SK-N-SH treated with all-trans-retinoic acid at 6 μM for 48 hours (cell line): ENCODE measurements around the gene AFTPH.

Experiments used
- ATAC-seq: fragments of 200-7000 bp; cut with Tn5 transposase; 3 replicates; pipeline ENCODE4 v1.9.1; 2020; ENCODE audit warnings: mild to moderate bottlenecking, moderate library complexity
- BACH2 ChIP-seq: fragments of 250-450 bp; sonication (Bioruptor Pico); IDR thresholded peaks from 2 replicates; pipeline ENCODE4 v1.9.0; 2021; ENCODE audit warnings: mild to moderate bottlenecking, borderline replicate concordance
- CSDC2 ChIP-seq: fragments of 250-450 bp; sonication (Bioruptor Pico); IDR thresholded peaks from 2 replicates; pipeline ENCODE4 v1.5.0; 2020; ENCODE audit warnings: mild to moderate bottlenecking, moderate library complexity
- ESRRG ChIP-seq: fragments of 250-450 bp; sonication (Bioruptor Pico); IDR thresholded peaks from 2 replicates; pipeline ENCODE4 v1.6.1; 2021; ENCODE audit warnings: mild to moderate bottlenecking
- GLIS3 ChIP-seq: fragments of 250-450 bp; sonication (Bioruptor Pico); IDR thresholded peaks from 2 replicates; pipeline ENCODE4 v1.5.0; 2020; ENCODE audit warnings: mild to moderate bottlenecking, moderate library complexity
- ISL1 ChIP-seq: fragments of 250-450 bp; sonication (Bioruptor Pico); IDR thresholded peaks from 2 replicates; pipeline ENCODE4 v2.1.2; 2022; ENCODE audit warnings: mild to moderate bottlenecking, moderate library complexity
- OSR1 ChIP-seq: fragments of 250-450 bp; sonication (Bioruptor Pico); IDR thresholded peaks from 2 replicates; pipeline ENCODE4 v1.8.0; 2022; ENCODE audit warnings: moderate library complexity, mild to moderate bottlenecking, inconsistent platforms
- PPARA ChIP-seq: fragments of 250-450 bp; sonication (Bioruptor Pico); IDR thresholded peaks from 2 replicates; pipeline ENCODE4 v1.5.0; 2020; ENCODE audit warnings: mild to moderate bottlenecking, borderline replicate concordance
- RARB ChIP-seq: fragments of 250-450 bp; sonication (Bioruptor Pico); IDR thresholded peaks from 2 replicates; pipeline ENCODE4 v1.8.0; 2021; ENCODE audit warnings: mild to moderate bottlenecking, moderate library complexity
- SNAI2 ChIP-seq: fragments of 250-450 bp; sonication (Bioruptor Pico); IDR thresholded peaks from 2 replicates; pipeline ENCODE4 v1.5.0; 2020; ENCODE audit warnings: mild to moderate bottlenecking, moderate library complexity
- TOX ChIP-seq: fragments of 250-450 bp; sonication (Bioruptor Pico); IDR thresholded peaks from 2 replicates; pipeline ENCODE4 v1.8.0; 2021; ENCODE audit warnings: mild to moderate bottlenecking, moderate library complexity, borderline replicate concordance
- ZC3H10 ChIP-seq: fragments of 250-450 bp; sonication (Bioruptor Pico); IDR thresholded peaks from 2 replicates; pipeline ENCODE4 v1.5.1; 2021; ENCODE audit warnings: mild to moderate bottlenecking, moderate library complexity
- ZFP3 ChIP-seq: fragments of 250-450 bp; sonication (Bioruptor Pico); IDR thresholded peaks from 2 replicates; pipeline ENCODE4 v1.5.0; 2020; ENCODE audit warnings: mild to moderate bottlenecking, moderate library complexity
- ZFP30 ChIP-seq: fragments of 450-650 bp; formaldehyde crosslinking; IDR thresholded peaks from 2 replicates; pipeline ENCODE4 v1.5.0; 2022; ENCODE audit warnings: mild to moderate bottlenecking, moderate library complexity
- ZNF565 ChIP-seq: fragments of 450-650 bp; formaldehyde crosslinking; conservative IDR thresholded peaks from 2 replicates; pipeline ENCODE4 v1.5.0; 2020; ENCODE audit warnings: low read depth, mild to moderate bottlenecking, moderate library complexity
- ZNF70 ChIP-seq: fragments of 450-650 bp; formaldehyde crosslinking; IDR thresholded peaks from 2 replicates; pipeline ENCODE4 v1.5.0; 2020; ENCODE audit warnings: mild to moderate bottlenecking, moderate library complexity
- ZNF8 ChIP-seq: fragments of 450-650 bp; formaldehyde crosslinking; IDR thresholded peaks from 2 replicates; pipeline ENCODE4 v1.5.0; 2020; ENCODE audit warnings: mild to moderate bottlenecking, moderate library complexity
- TF ChIP-seq, protein P1 (sequence below): fragments of 250-450 bp; sonication (Bioruptor Pico); IDR thresholded peaks from 2 replicates; pipeline ENCODE4 v1.8.0; 2020; ENCODE audit warnings: mild to moderate bottlenecking, moderate library complexity, borderline replicate concordance
- TF ChIP-seq, protein P2 (sequence below): fragments of 250-450 bp; sonication (Bioruptor Pico); IDR thresholded peaks from 2 replicates; pipeline ENCODE4 v1.5.0; 2020; ENCODE audit warnings: mild to moderate bottlenecking, moderate library complexity
- TF ChIP-seq, protein P3 (sequence below): fragments of 250-450 bp; sonication (Bioruptor Pico); IDR thresholded peaks from 2 replicates; pipeline ENCODE4 v1.5.1; 2021; ENCODE audit warnings: mild to moderate bottlenecking, moderate library complexity
- TF ChIP-seq, protein P4 (sequence below): fragments of 250-450 bp; sonication (Bioruptor Pico); IDR thresholded peaks from 2 replicates; pipeline ENCODE4 v1.8.0; 2021; ENCODE audit warnings: low read depth, mild to moderate bottlenecking, moderate library complexity, borderline replicate concordance
- TF ChIP-seq, protein P5 (sequence below): fragments of 250-450 bp; sonication (Bioruptor Pico); IDR thresholded peaks from 2 replicates; pipeline ENCODE4 v1.5.1; 2020; ENCODE audit warnings: low read depth, mild to moderate bottlenecking, moderate library complexity

AFTPH gene

DNA sequence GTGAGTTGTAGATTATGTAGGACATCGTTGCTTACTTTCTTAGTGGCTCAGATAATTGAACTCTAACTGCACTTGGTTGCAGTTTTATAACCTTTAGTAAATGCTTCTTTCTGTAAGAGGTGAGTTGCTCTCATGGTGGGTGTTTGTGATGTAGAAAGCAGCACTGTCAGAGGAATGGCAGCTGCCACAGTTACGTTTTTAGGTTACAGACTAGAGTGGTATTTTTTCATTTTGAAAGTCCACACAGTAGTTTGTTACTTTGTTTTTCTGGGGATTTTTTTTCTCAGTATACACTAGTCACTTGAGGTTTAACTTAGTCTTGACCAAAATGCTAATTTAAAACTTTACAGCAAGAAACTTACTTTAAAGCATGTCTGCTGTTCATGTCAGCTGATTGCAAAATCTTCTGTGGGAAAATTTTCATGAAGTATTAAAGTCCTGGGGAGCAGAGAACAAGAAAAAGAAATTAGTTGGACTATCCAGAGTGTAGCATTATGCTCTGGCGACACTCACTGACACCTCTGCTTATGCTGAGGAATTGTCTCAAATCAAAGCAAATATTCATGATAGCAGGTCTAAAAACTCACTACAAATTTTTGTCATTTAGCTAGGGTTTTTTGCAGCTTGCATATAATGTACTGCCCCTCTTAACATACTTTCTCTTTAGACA lies 14.8 kb downstream of the AFTPH start:
- no peak for ATAC-seq

GRCh38 chr2:64540615-64541014 lies 16.5 kb downstream of the AFTPH start:
- ATAC-seq: no peak
- TF ChIP-seq ZNF565 (CRISPR knock-in tag): no peak
- TF ChIP-seq BACH2 (CRISPR knock-in tag): no peak
- no peak for TF ChIP-seq OSR1 (CRISPR knock-in tag)
- TF ChIP-seq ZNF8 (CRISPR knock-in tag): no peak
- TF ChIP-seq ZNF70 (CRISPR knock-in tag): no peak
- TF ChIP-seq, protein P1, sequence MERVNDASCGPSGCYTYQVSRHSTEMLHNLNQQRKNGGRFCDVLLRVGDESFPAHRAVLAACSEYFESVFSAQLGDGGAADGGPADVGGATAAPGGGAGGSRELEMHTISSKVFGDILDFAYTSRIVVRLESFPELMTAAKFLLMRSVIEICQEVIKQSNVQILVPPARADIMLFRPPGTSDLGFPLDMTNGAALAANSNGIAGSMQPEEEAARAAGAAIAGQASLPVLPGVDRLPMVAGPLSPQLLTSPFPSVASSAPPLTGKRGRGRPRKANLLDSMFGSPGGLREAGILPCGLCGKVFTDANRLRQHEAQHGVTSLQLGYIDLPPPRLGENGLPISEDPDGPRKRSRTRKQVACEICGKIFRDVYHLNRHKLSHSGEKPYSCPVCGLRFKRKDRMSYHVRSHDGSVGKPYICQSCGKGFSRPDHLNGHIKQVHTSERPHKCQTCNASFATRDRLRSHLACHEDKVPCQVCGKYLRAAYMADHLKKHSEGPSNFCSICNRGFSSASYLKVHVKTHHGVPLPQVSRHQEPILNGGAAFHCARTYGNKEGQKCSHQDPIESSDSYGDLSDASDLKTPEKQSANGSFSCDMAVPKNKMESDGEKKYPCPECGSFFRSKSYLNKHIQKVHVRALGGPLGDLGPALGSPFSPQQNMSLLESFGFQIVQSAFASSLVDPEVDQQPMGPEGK: no peak
- TF ChIP-seq GLIS3 (CRISPR knock-in tag): no peak
- TF ChIP-seq RARB (CRISPR knock-in tag): no peak
- TF ChIP-seq, protein P2, sequence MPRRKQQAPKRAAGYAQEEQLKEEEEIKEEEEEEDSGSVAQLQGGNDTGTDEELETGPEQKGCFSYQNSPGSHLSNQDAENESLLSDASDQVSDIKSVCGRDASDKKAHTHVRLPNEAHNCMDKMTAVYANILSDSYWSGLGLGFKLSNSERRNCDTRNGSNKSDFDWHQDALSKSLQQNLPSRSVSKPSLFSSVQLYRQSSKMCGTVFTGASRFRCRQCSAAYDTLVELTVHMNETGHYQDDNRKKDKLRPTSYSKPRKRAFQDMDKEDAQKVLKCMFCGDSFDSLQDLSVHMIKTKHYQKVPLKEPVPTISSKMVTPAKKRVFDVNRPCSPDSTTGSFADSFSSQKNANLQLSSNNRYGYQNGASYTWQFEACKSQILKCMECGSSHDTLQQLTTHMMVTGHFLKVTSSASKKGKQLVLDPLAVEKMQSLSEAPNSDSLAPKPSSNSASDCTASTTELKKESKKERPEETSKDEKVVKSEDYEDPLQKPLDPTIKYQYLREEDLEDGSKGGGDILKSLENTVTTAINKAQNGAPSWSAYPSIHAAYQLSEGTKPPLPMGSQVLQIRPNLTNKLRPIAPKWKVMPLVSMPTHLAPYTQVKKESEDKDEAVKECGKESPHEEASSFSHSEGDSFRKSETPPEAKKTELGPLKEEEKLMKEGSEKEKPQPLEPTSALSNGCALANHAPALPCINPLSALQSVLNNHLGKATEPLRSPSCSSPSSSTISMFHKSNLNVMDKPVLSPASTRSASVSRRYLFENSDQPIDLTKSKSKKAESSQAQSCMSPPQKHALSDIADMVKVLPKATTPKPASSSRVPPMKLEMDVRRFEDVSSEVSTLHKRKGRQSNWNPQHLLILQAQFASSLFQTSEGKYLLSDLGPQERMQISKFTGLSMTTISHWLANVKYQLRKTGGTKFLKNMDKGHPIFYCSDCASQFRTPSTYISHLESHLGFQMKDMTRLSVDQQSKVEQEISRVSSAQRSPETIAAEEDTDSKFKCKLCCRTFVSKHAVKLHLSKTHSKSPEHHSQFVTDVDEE (CRISPR knock-in tag): no peak
- TF ChIP-seq ESRRG (CRISPR knock-in tag): no peak
- no peak for TF ChIP-seq CSDC2
- TF ChIP-seq, protein P3, sequence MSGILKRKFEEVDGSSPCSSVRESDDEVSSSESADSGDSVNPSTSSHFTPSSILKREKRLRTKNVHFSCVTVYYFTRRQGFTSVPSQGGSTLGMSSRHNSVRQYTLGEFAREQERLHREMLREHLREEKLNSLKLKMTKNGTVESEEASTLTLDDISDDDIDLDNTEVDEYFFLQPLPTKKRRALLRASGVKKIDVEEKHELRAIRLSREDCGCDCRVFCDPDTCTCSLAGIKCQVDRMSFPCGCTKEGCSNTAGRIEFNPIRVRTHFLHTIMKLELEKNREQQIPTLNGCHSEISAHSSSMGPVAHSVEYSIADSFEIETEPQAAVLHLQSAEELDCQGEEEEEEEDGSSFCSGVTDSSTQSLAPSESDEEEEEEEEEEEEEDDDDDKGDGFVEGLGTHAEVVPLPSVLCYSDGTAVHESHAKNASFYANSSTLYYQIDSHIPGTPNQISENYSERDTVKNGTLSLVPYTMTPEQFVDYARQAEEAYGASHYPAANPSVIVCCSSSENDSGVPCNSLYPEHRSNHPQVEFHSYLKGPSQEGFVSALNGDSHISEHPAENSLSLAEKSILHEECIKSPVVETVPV (CRISPR knock-in tag): no peak
- TF ChIP-seq, protein P4, sequence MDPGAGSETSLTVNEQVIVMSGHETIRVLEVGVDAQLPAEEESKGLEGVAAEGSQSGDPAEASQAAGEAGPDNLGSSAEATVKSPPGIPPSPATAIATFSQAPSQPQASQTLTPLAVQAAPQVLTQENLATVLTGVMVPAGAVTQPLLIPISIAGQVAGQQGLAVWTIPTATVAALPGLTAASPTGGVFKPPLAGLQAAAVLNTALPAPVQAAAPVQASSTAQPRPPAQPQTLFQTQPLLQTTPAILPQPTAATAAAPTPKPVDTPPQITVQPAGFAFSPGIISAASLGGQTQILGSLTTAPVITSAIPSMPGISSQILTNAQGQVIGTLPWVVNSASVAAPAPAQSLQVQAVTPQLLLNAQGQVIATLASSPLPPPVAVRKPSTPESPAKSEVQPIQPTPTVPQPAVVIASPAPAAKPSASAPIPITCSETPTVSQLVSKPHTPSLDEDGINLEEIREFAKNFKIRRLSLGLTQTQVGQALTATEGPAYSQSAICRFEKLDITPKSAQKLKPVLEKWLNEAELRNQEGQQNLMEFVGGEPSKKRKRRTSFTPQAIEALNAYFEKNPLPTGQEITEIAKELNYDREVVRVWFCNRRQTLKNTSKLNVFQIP: no peak
- no peak for TF ChIP-seq ZFP3 (CRISPR knock-in tag)
- TF ChIP-seq ZC3H10 (CRISPR knock-in tag): no peak
- TF ChIP-seq ISL1: no peak
- TF ChIP-seq, protein P5, sequence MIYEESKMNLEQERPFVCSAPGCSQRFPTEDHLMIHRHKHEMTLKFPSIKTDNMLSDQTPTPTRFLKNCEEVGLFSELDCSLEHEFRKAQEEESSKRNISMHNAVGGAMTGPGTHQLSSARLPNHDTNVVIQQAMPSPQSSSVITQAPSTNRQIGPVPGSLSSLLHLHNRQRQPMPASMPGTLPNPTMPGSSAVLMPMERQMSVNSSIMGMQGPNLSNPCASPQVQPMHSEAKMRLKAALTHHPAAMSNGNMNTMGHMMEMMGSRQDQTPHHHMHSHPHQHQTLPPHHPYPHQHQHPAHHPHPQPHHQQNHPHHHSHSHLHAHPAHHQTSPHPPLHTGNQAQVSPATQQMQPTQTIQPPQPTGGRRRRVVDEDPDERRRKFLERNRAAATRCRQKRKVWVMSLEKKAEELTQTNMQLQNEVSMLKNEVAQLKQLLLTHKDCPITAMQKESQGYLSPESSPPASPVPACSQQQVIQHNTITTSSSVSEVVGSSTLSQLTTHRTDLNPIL (CRISPR knock-in tag): no peak
- no peak for TF ChIP-seq TOX (CRISPR knock-in tag)
- TF ChIP-seq SNAI2: no peak

More for the DNA sequence above, 14.8 kb downstream of the AFTPH start:
- TF ChIP-seq ZNF8 (CRISPR knock-in tag): no peak
- TF ChIP-seq OSR1 (CRISPR knock-in tag): no peak
- no peak for TF ChIP-seq PPARA (CRISPR knock-in tag)
- TF ChIP-seq ISL1: no peak
- no peak for TF ChIP-seq TOX (CRISPR knock-in tag)
- no peak for TF ChIP-seq GLIS3 (CRISPR knock-in tag)
- TF ChIP-seq, protein P5 (CRISPR knock-in tag): no peak
- TF ChIP-seq ZFP30 (CRISPR knock-in tag): no peak
- no peak for TF ChIP-seq ZNF565 (CRISPR knock-in tag)
- TF ChIP-seq RARB (CRISPR knock-in tag): no peak
- TF ChIP-seq BACH2 (CRISPR knock-in tag): no peak
- no peak for TF ChIP-seq ZFP3 (CRISPR knock-in tag)
